A549 treated with Mapracorat at 1 μM for 4 hours (cell line): ENCODE results near the gene SIGLEC10. TPM values are rescaled to one million over a fixed set of nuclear protein-coding genes. Genes with fewer than 3 reads are reported as not detected.

Experiments used
- total RNA-seq: library from RNA; stranded (reverse); fragments of 200-300 nt; extraction: Qiagen RNA extraction; gene quantifications from 5 replicates; pipeline ENCODE4 v1.2.3, GENCODE V29; 2022

The SIGLEC10 gene
- total RNA-seq = not detected in 5 replicates

GRCh38 chr19:51417107-51417809, at the start of gene SIGLEC10:
SIGLEC10 (minus strand) TSS chr19:51417642; CDS start chr19:51417581, 61 bp downstream.

GRCh38 chr19:51458051-51458645, 40.7 kb upstream of the SIGLEC10 start, which contains the start of gene SIGLEC8:
SIGLEC8 (minus strand) TSS chr19:51458454; CDS start chr19:51458387, 67 bp downstream.

GRCh38 chr19:51387924-51388389, 29.5 kb downstream of the SIGLEC10 start, which contains the start of gene LIM2:
LIM2 (minus strand) TSS chr19:51387974; CDS start chr19:51387443, 531 bp downstream.

GRCh38 chr19:51372649-51373504, 44.6 kb downstream of the SIGLEC10 start, which contains the start of gene NKG7:
NKG7 (minus strand) TSS chr19:51372654; CDS start chr19:51372535, 119 bp downstream.

GRCh38 chr19:51368366-51369282, 48.8 kb downstream of the SIGLEC10 start, which contains the start of gene CLDND2:
CLDND2 (minus strand) TSS chr19:51369003; CDS start chr19:51368577, 426 bp downstream.

GRCh38 chr19:51365965-51366388, 51.5 kb downstream of the SIGLEC10 start, which contains the start of gene ETFB:
ETFB (minus strand) TSS chr19:51366388; CDS start chr19:51366326, 62 bp downstream.

Other genes starting within 250 kb of the SIGLEC10 start
- gene CD33, start 192.6 kb downstream of the SIGLEC10 start, total RNA-seq = 0.15 TPM in 2 of 5 replicates, not detected in the others
- not detected in 5 replicates for gene SIGLECL1, start 166.6 kb downstream of the SIGLEC10 start, total RNA-seq
- gene IGLON5, start 106.0 kb downstream of the SIGLEC10 start, total RNA-seq = 0.06 to 0.09 TPM (median 0.08 TPM) in 4 of 5 replicates, not detected in the other
- gene VSIG10L, start 75.5 kb downstream of the SIGLEC10 start, total RNA-seq = 9.6 to 14.1 TPM (median 13.8 TPM) in 5 replicates
- 227 to 265 TPM (median 239 TPM) in 5 replicates for gene ETFB, start 51.3 kb downstream of the SIGLEC10 start, total RNA-seq
- gene CLDND2, start 48.6 kb downstream of the SIGLEC10 start, total RNA-seq = 4.6 to 14.2 TPM (median 13.0 TPM) in 5 replicates
- not detected in 5 replicates for gene NKG7, start 45.0 kb downstream of the SIGLEC10 start, total RNA-seq
- gene LIM2, start 29.7 kb downstream of the SIGLEC10 start, total RNA-seq = not detected in 5 replicates
- not detected in 5 replicates for gene C19orf84, start 27.1 kb downstream of the SIGLEC10 start, total RNA-seq
- not detected in 5 replicates for gene SIGLEC8, start 40.8 kb upstream of the SIGLEC10 start, total RNA-seq
- gene CEACAM18, start 60.9 kb upstream of the SIGLEC10 start, total RNA-seq = not detected in 5 replicates
- not detected in 5 replicates for gene SIGLEC12, start 84.2 kb upstream of the SIGLEC10 start, total RNA-seq
- not detected in 5 replicates for gene SIGLEC6, start 114.0 kb upstream of the SIGLEC10 start, total RNA-seq
- gene ZNF175, start 153.6 kb upstream of the SIGLEC10 start, total RNA-seq = 3.2 to 5.1 TPM (median 4.1 TPM) in 5 replicates
- gene SIGLEC5, start 212.8 kb upstream of the SIGLEC10 start, total RNA-seq = not detected in 5 replicates
- gene SIGLEC14, start 229.2 kb upstream of the SIGLEC10 start, total RNA-seq = 0.08 to 0.20 TPM in 2 of 5 replicates, not detected in the others